ENCODE data around the gene LBX2.

GRCh38 chr2:74488643-74489481 lies 10.5 kb downstream of the LBX2 start:
- no peak for TF ChIP-seq CTCF (IDR thresholded peaks at IDR 0.05)
- no peak for TF ChIP-seq ZFX (IDR thresholded peaks at IDR 0.05; ENCODE audit: borderline replicate concordance)
